K562 (cell line): ENCODE measurements around the gene FGGY. TPM values are rescaled to one million over a fixed set of nuclear protein-coding genes. Genes with fewer than 3 reads are reported as not detected.

Experiments used
- BCL6 ChIP-seq: fragments of 250-450 bp; sonication (Bioruptor Pico); IDR thresholded peaks from 2 replicates; pipeline ENCODE4 v1.4.0; 2020
- CBX5 ChIP-seq: IDR thresholded peaks from 2 replicates; pipeline ENCODE4 v1.6.1; 2014; ENCODE audit warnings: low read depth, borderline replicate concordance
- CHD7 ChIP-seq: fragments of 200-600 bp; sonication (generic); IDR thresholded peaks from one replicate; pipeline ENCODE4 v1.6.1; 2012; ENCODE audit warnings: mild to moderate bottlenecking, low read depth, low read length, inconsistent platforms
- HDAC6 ChIP-seq: IDR thresholded peaks from 2 replicates; pipeline ENCODE4 v1.6.1; 2012; ENCODE audit warnings: low read depth, mild to moderate bottlenecking, control low read depth, inconsistent platforms, low read length, moderate library complexity
- KAT8 ChIP-seq: fragments of 450-650 bp; IDR thresholded peaks from 2 replicates; pipeline ENCODE4 v1.6.1; 2016; ENCODE audit warnings: low read depth, mild to moderate bottlenecking
- KHSRP ChIP-seq: fragments of 450-650 bp; IDR thresholded peaks from 2 replicates; pipeline ENCODE4 v1.6.1; 2017
- KLF1 ChIP-seq: fragments of 450-650 bp; IDR thresholded peaks from 2 replicates; pipeline ENCODE4 v1.6.1; 2016; ENCODE audit warnings: missing genetic modification characterization, missing compliant biosample characterization
- NFRKB ChIP-seq: fragments of 450-650 bp; IDR thresholded peaks from 2 replicates; pipeline ENCODE4 v1.6.1; 2016; ENCODE audit warnings: low read depth
- PBX2 ChIP-seq, 2 experiments: IDR thresholded peaks in 1 of 2; conservative IDR thresholded peaks in 1 of 2; 2 replicates each; pipeline ENCODE4 v1.6.1; 2016; ENCODE audit warnings: low read depth in 2 of 2, mild to moderate bottlenecking in 1 of 2, missing compliant biosample characterization in 1 of 2, missing genetic modification characterization in 1 of 2, moderate library complexity in 1 of 2
- SMARCA5 ChIP-seq: fragments of 450-650 bp; IDR thresholded peaks from 2 replicates; pipeline ENCODE4 v1.6.1; 2016
- TBP ChIP-seq: optimal IDR thresholded peaks from 2 replicates; pipeline ENCODE3; 2011; ENCODE audit warnings: low read depth, low read length, improper control_type of control experiment
- ZNF311 ChIP-seq: fragments of 250-450 bp; sonication (Bioruptor Pico); IDR thresholded peaks from 2 replicates; pipeline ENCODE4 v1.4.0; 2020; ENCODE audit warnings: mild to moderate bottlenecking, moderate library complexity
- polyA plus RNA-seq, 8 experiments: library from polyadenylated mRNA; depleted of rRNA in 4 of 8; stranded (reverse) in 5 of 8; unstranded in 3 of 8; fragments of >200 nt; fragmentation: Nextera tagmentation in 2 of 8; fragmentation: Illumina TruSeq in 1 of 8; extraction: Ambion mirVana in 2 of 8; extraction: Trizol in 1 of 8; gene quantifications; 2 replicates each; pipeline versions ENCODE4 v1.2.1 to v1.2.3, GENCODE V29; 2011 to 2014; ENCODE audit warnings: inconsistent platforms in 1 of 8, missing spikeins in 1 of 8
- total RNA-seq, 7 experiments: library from RNA; depleted of rRNA in 6 of 7; stranded (reverse); fragments of >200 nt in 6 of 7; fragmentation: Illumina TruSeq in 2 of 7; extraction: Trizol in 2 of 7; gene quantifications; 2 replicates each; pipeline versions ENCODE4 v1.2.1 to v1.2.3, GENCODE V29; 2011 to 2021; ENCODE audit warnings: low replicate concordance in 1 of 7
- TF ChIP-seq, protein P1 (sequence below): conservative IDR thresholded peaks from 2 replicates; pipeline ENCODE4 v1.6.1; 2011; ENCODE audit warnings: low read depth, mild to moderate bottlenecking, low read length; ENCODE audit not compliant: control insufficient read depth

The FGGY gene
- total and polyA plus RNA-seq, 9 of the 15 experiments (the other 6 are each of a cell fraction or from before 2014, with no cell fraction given): 9.7 to 19.2 (median 12.6) TPM

GRCh38 chr1:59343576-59343840 lies 46.6 kb downstream of the FGGY start (continued):
- TF ChIP-seq KLF1 (no peak), TBP (no peak), NFRKB (no peak), KAT8 (no peak), HDAC6 (no peak), KHSRP (no peak), CHD7 (no peak), BCL6 (no peak), PBX2 (CRISPR knock-in tag; IDR thresholded peaks at IDR 0.05; ENCODE audit: low read depth) (no peak), PBX2 (tag; conservative IDR thresholded peaks at IDR 0.05; ENCODE audit: low read depth) (no peak), ZNF311 (CRISPR knock-in tag) (no peak), CBX5 (no peak), SMARCA5 (no peak)
- TF ChIP-seq, protein P1, sequence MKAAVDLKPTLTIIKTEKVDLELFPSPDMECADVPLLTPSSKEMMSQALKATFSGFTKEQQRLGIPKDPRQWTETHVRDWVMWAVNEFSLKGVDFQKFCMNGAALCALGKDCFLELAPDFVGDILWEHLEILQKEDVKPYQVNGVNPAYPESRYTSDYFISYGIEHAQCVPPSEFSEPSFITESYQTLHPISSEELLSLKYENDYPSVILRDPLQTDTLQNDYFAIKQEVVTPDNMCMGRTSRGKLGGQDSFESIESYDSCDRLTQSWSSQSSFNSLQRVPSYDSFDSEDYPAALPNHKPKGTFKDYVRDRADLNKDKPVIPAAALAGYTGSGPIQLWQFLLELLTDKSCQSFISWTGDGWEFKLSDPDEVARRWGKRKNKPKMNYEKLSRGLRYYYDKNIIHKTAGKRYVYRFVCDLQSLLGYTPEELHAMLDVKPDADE: no peak
